ENCODE data around the gene LSP1.
"Not testable (repeated sequence)": the region's sequence is repeated elsewhere in the genome, so short reads cannot be mapped to it uniquely, and the experiment has no call there.

LSP1 gene

GRCh38 chr11:1928891-1929541 is 76.1 kb downstream of the LSP1 start:
- no peak for DNase-seq (ENCODE audit: low spot score)

GRCh38 chr11:1929621-1930461 is 77.0 kb downstream of the LSP1 start:
- DNase-seq (ENCODE audit: low spot score) = no peak

GRCh38 chr11:1930462-1930830 is 77.6 kb downstream of the LSP1 start:
- DNase-seq (ENCODE audit: low spot score) = peak; percentile 67

GRCh38 chr11:1931341-1932104 is 78.6 kb downstream of the LSP1 start:
- peak; percentile 55 for DNase-seq (ENCODE audit: low spot score)

- DNase-seq (ENCODE audit: low spot score) = peak; percentile 79
These were observed 79.2 kb downstream of the LSP1 start for GRCh38 chr11:1932105-1932480.

- no peak for DNase-seq (ENCODE audit: low spot score)
These were observed 79.8 kb downstream of the LSP1 start for GRCh38 chr11:1932681-1933080.

GRCh38 chr11:1933416-1934334 is 80.8 kb downstream of the LSP1 start:
- DNase-seq (ENCODE audit: low spot score) = no peak

GRCh38 chr11:1934335-1935155 is 81.7 kb downstream of the LSP1 start:
- no peak for DNase-seq (ENCODE audit: low spot score)

- no peak for DNase-seq (ENCODE audit: low spot score)
These were observed 82.5 kb downstream of the LSP1 start for GRCh38 chr11:1935156-1936071.

- no peak for DNase-seq (ENCODE audit: low spot score)
These were observed 83.3 kb downstream of the LSP1 start for GRCh38 chr11:1936072-1936780.

GRCh38 chr11:1936781-1937615 is 84.1 kb downstream of the LSP1 start:
- no peak for DNase-seq (ENCODE audit: low spot score)

- no peak for DNase-seq (ENCODE audit: low spot score)
These were observed 84.9 kb downstream of the LSP1 start for GRCh38 chr11:1937616-1938342.

GRCh38 chr11:1938343-1939005 is 85.6 kb downstream of the LSP1 start:
- DNase-seq (ENCODE audit: low spot score) = no peak

- no peak for DNase-seq (ENCODE audit: low spot score)
These were observed 86.2 kb downstream of the LSP1 start for GRCh38 chr11:1939006-1939625.

- not testable (repeated sequence) for DNase-seq (ENCODE audit: low spot score)
These were observed 86.9 kb downstream of the LSP1 start for GRCh38 chr11:1939788-1940187.

Data from hematopoietic multipotent progenitor cell treated with erythropoietin and hydrocortisone succinate and interleukin-3 and kit ligand, for 15 days (in vitro differentiated cells).